ENCODE measurements around the gene KRT86. TPM values are rescaled to one million over a fixed set of nuclear protein-coding genes. Genes with fewer than 3 reads are reported as not detected.

KRT86 gene
- total RNA-seq, 3 donors from 2014 or later (not counting 1 experiment from before 2014, with no cell fraction given) = 2.0 to 3.6 (median 2.7) TPM

GRCh38 chr12:52243856-52244614 is 30.4 kb upstream of the KRT86 start:
- Mint-ChIP-seq H3K9me3 (no peaks in the 10 kb centered on the region), H3K27me3 (ENCODE audit: low read depth in 2 of 2) (peaks cover 9 to 15% of the 10 kb centered on the region in 2 donors), H3K4me1 (peaks cover 12 to 13% of the 10 kb centered on the region in 2 donors), H3K36me3 (no peaks in the 10 kb centered on the region), H3K27ac (peak overlapping the region; percentile 78 to 96), H3K4me3 (no peak overlapping the region)
- H3K36me3 ChIP-seq (ENCODE audit: control insufficient read depth, insufficient read depth, low read length) = no peaks in the 10 kb centered on the region
- H3K4me1 ChIP-seq (ENCODE audit: control insufficient read depth, insufficient read depth, low read length) = peaks cover 17% of the 10 kb centered on the region
- no peak for TF ChIP-seq CTCF (IDR thresholded peaks at IDR 0.05)
- H3K9me3 ChIP-seq (ENCODE audit: control insufficient read depth, insufficient read depth, low read length) = no peaks in the 10 kb centered on the region
- H3K27ac ChIP-seq (ENCODE audit: low read length) = peak overlapping the region; percentile 27
- 20% methylated on average over 12 of the region's 12 CpGs for WGBS (ENCODE audit: insufficient coverage)
- ATAC-seq (peak; percentile 73 to 97 (median 95)), DNase-seq (peak; percentile 38 to 75)
- intact Hi-C loops (cut with micrococcal nuclease) = no loop called here
- H3K4me3 ChIP-seq (ENCODE audit: low read length) = no peak overlapping the region
- H3K27me3 ChIP-seq (ENCODE audit: control insufficient read depth, insufficient read depth, low read length) = no peaks in the 10 kb centered on the region

- no peak for TF ChIP-seq CTCF (IDR thresholded peaks at IDR 0.05)
- no peaks in the 10 kb centered on the region for H3K9me3 Mint-ChIP-seq
- H3K27me3 Mint-ChIP-seq (ENCODE audit: low read depth in 2 of 2) = peaks cover 14 to 18% of the 10 kb centered on the region in 2 donors
- intact Hi-C loops (cut with micrococcal nuclease) = no loop called here
- ATAC-seq (peak in 1 of 3 donors; percentile 4), DNase-seq (no peak)
- H3K4me3 Mint-ChIP-seq = no peak overlapping the region
- Histone ChIP-seq H3K36me3 (ENCODE audit: control insufficient read depth, insufficient read depth, low read length) (no peaks in the 10 kb centered on the region), H3K4me3 (ENCODE audit: low read length) (no peak overlapping the region), H3K27me3 (ENCODE audit: control insufficient read depth, insufficient read depth, low read length) (peaks cover 3% of the 10 kb centered on the region), H3K9me3 (ENCODE audit: control insufficient read depth, insufficient read depth, low read length) (no peaks in the 10 kb centered on the region), H3K4me1 (ENCODE audit: control insufficient read depth, insufficient read depth, low read length) (peaks cover 17% of the 10 kb centered on the region), H3K27ac (ENCODE audit: low read length) (peak overlapping the region; percentile 27)
- no peaks in the 10 kb centered on the region for H3K36me3 Mint-ChIP-seq
- H3K4me1 Mint-ChIP-seq = peaks cover 12 to 15% of the 10 kb centered on the region in 2 donors
- peak overlapping the region; percentile 78 to 96 for H3K27ac Mint-ChIP-seq
- 57% methylated on average over 2 of the region's 3 CpGs for WGBS (ENCODE audit: insufficient coverage)
Observed at GRCh38 chr12:52244615-52244994, 29.8 kb upstream of the KRT86 start.

GRCh38 chr12:52245259-52245961 is 29.0 kb upstream of the KRT86 start:
- no peaks in the 10 kb centered on the region for H3K9me3 ChIP-seq (ENCODE audit: control insufficient read depth, insufficient read depth, low read length)
- H3K36me3 Mint-ChIP-seq = no peaks in the 10 kb centered on the region
- no peak overlapping the region for H3K4me3 ChIP-seq (ENCODE audit: low read length)
- TF ChIP-seq CTCF (IDR thresholded peaks at IDR 0.05) = no peak
- H3K9me3 Mint-ChIP-seq = no peaks in the 10 kb centered on the region
- no peak for DNase-seq
- 93% methylated on average over 20 of the region's 20 CpGs for WGBS (ENCODE audit: insufficient coverage)
- peaks cover 9% of the 10 kb centered on the region for H3K27me3 ChIP-seq (ENCODE audit: control insufficient read depth, insufficient read depth, low read length)
- peaks cover 22 to 23% of the 10 kb centered on the region in 2 donors for H3K27me3 Mint-ChIP-seq (ENCODE audit: low read depth in 2 of 2)
- H3K36me3 ChIP-seq (ENCODE audit: control insufficient read depth, insufficient read depth, low read length) = no peaks in the 10 kb centered on the region
- H3K27ac ChIP-seq (ENCODE audit: low read length) = no peak overlapping the region
- no peak for ATAC-seq
- intact Hi-C loops (cut with micrococcal nuclease) = no loop called here
- H3K4me1 Mint-ChIP-seq = peaks cover 16 to 22% of the 10 kb centered on the region in 2 donors
- H3K27ac Mint-ChIP-seq = peak overlapping the region in 1 of 2 donors; percentile 96
- peaks cover 17% of the 10 kb centered on the region for H3K4me1 ChIP-seq (ENCODE audit: control insufficient read depth, insufficient read depth, low read length)
- H3K4me3 Mint-ChIP-seq = no peak overlapping the region
